Measurements from ENCODE around the gene SLC4A5. TPM values are rescaled to one million over a fixed set of nuclear protein-coding genes. Genes with fewer than 3 reads are reported as not detected.

SLC4A5 gene
- total RNA-seq, 1 donor from 2014 or later = 3.7 TPM

GRCh38 chr2:74368499-74368898 lies 25.3 kb upstream of the SLC4A5 start:
- intact Hi-C loops (cut with micrococcal nuclease) = no loop called here

- intact Hi-C loops (cut with micrococcal nuclease) = no loop called here
Measured at GRCh38 chr2:74367789-74368188, 24.6 kb upstream of the SLC4A5 start.

DNA sequence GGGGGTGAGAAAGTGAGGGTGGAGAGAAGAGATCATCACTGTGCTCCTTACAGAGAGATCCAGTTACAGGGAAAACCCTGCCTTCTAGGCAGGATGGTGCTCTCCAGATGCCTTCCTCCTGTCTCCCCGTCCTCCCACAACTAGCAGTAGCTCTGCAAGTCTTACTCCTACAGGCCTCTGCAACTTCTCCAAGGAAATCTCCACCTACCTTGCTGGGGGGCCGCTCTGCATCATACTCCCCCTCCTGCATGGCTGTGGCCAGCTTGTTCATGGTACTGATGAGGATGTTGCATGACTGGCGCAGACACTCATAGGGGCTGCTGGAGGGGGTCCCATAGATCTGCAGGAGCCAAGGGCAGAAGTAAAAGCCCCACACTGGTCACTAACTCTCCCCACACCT lies 22.8 kb upstream of the SLC4A5 start:
- intact Hi-C loops (cut with micrococcal nuclease) = no loop called here

DNA sequence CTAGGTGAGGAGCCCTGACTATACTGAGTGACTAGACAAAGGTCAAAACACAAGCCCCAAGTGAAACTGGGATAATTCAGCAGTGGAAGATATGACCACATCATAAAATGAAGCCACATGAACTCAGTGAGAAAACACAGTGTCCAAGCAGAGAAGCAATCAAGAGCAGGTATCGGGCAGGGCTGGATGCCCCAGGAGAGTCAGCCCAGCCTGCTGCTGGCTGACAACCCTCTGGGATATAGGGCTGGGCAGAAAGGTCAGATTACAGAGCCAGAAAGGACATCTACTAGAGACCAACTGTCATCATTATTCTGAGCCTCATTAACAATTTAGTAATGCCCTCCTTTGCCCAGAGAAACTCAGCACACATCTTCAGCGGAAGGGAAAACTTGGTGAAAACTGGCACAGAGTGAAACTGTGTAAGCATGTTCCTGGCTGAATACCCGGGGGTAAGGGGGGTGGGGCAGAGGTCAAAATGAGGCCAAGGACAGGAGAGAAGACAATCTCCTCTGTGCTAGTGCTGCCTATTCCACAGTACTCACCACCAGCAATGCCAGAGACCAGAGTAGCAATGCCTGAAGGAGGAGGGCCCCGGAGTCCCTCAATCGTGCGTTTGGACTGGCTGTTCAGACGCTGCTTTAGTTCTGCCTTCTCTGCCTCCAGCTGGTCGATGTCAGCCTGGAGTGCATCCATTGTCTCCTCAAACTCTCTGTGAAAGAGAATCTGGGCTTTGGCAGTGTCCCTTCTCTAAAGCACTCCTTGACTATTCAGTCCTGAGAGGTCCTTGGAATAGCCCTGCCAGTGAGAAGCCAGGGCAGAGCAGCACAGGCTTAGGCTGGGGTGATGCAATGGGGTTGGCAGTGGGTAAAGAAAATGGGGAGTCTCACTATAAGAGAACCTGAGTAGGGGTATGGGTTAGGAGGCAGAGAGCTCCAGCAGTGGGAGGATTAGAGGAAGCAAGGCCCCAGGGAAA lies 21.6 kb upstream of the SLC4A5 start:
- intact Hi-C loops (cut with micrococcal nuclease) = no loop called here

DNA sequence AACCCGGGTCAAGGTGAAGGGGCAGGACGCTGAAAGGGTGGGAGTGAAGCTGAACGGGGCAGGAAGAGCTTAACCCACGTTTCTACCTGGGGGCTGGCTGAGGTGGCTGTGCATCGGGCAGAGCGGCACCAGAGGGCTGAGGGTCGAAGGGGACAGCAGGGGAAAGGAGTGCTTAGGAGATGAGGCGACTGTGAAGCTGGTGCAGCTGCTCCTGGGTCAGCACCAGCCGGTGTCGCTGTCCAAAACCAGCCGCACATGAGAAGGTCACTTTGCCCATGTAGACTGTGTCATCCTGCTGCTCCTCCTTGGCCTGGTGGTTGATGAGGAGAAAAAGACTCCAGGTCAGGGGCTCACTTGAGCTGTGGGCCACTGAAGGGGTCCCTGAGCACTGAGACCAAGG lies 18.1 kb upstream of the SLC4A5 start:
- intact Hi-C loops (cut with micrococcal nuclease) = no loop called here

- intact Hi-C loops (cut with micrococcal nuclease) = no loop called here
Measured at GRCh38 chr2:74357627-74358026, 14.4 kb upstream of the SLC4A5 start.

DNA sequence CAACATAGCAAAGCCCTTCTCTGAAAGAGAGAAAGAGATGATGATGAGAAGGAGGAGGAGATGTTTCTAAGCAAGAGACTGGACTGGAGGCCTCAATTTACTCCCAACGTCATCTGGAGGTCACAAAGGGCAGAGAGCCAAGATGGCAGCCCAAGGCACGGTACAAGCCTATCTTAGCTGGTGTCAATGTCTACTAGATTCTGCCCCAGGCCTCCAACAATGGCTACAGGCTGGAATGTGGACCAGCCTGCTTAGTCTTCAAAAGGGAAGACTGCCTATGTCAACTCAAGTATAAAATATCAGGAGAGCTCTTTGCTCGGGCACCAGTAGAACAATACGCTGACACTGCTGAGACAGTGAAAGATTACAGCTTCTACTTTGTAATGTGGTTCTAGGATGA lies 6.7 kb upstream of the SLC4A5 start:
- intact Hi-C loops (cut with micrococcal nuclease) = no loop called here

DNA sequence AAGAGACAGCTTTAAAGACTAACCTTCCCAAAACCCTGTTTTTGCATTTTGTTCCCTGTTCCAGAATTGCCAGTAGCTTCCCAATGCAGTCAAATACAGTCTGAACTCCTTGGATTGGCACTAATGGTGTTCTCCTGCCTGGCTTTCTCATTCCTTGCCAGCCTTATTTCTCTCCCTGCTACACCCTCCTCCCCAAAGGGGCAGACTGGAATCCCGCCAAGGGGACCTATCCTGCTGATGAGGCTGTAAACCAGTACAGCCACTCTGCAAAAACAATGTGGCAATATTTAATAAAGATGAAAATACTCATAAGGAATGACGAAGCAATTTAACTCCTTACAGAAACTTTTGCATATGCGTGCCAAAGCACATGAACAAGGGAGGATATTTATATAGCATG lies 4.5 kb upstream of the SLC4A5 start:
- intact Hi-C loops (cut with micrococcal nuclease) = no loop called here

GRCh38 chr2:74347303-74347702 lies 4.1 kb upstream of the SLC4A5 start:
- intact Hi-C loops (cut with micrococcal nuclease) = no loop called here

GRCh38 chr2:74345272-74345943 lies 2.2 kb upstream of the SLC4A5 start:
- intact Hi-C loops (cut with micrococcal nuclease) = no loop called here

- intact Hi-C loops (cut with micrococcal nuclease) = loop anchor here (5.0 kb wide), 1 partner anchor 654 kb away; no protein-coding TSS in a partner anchor
Measured at GRCh38 chr2:74336227-74336626, 7.0 kb downstream of the SLC4A5 start.

DNA sequence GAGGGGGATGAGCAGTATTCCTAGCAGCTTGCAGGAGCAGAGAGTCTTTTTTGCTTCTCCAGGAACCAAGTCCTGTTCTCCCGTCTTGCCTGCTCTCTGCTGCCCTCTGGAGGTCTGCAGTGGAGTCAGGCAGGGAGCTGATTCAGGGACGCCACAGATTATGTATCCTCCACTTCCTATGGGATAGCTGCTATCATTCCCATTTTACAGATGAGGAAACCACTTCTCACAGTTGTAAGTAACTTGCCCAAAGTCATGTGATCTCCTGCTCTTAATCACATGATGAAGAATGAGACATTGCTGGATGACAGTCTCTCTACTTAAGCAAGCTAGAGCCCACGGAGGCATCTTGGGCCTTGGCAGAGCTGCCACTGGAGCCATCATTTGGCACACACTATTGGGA lies 8.3 kb downstream of the SLC4A5 start:
- intact Hi-C loops (cut with micrococcal nuclease) = loop anchor here (1.0 to 5.0 kb wide), 6 partner anchors 58 to 653 kb away; no protein-coding TSS in a partner anchor

- intact Hi-C loops (cut with micrococcal nuclease) = loop anchor here (1.0 to 2.0 kb wide), 5 partner anchors 59 to 253 kb away; no protein-coding TSS in a partner anchor
Measured at GRCh38 chr2:74333896-74334586, 9.2 kb downstream of the SLC4A5 start.

GRCh38 chr2:74333175-74333574 lies 10.0 kb downstream of the SLC4A5 start:
- intact Hi-C loops (cut with micrococcal nuclease) = loop anchor here (1.0 kb wide), 2 partner anchors 199 to 254 kb away; no protein-coding TSS in a partner anchor

GRCh38 chr2:74332550-74333174 lies 10.6 kb downstream of the SLC4A5 start:
- intact Hi-C loops (cut with micrococcal nuclease) = loop anchor here (1.0 kb wide), 2 partner anchors 200 to 255 kb away; no protein-coding TSS in a partner anchor

GRCh38 chr2:74328573-74328972 lies 14.6 kb downstream of the SLC4A5 start:
- intact Hi-C loops (cut with micrococcal nuclease) = no loop called here

DNA sequence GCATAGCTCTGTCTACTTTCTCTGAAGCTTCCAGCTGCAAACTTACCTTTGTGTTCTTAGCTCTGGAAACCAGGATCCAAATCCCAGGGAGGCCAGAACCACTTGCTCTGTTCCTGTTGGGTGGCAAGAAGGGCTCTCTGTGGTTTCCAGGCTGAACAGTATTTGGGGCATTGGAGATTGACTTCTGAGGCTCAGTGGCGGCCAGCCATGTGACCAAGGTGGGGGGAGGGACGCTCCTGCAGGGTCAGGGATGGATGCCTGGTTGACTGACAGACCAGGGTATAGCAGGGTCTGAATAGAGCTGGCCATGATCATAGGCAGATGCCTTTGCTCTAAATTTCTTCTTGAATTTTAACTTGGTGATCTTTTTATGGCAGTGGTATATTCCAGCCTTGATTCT lies 15.1 kb downstream of the SLC4A5 start:
- intact Hi-C loops (cut with micrococcal nuclease) = no loop called here

DNA sequence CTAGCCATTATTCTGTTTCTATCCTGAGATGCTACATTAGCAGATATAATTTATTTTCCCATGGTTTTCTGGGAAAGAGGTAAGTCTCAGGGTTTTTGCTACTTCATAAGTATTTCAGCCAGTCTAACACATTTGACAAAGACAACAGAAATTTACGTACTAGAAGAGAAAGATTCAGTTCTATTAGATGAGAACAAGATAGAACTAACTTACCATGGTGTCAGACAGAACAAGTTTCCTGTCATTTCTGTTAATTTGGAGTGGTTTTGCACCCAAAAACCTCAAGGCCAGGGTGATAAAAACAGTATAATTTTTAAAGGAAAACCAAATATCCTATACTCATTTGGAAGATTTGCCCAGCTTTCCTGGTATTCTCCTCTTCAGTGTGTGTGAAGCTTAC lies 15.6 kb downstream of the SLC4A5 start:
- intact Hi-C loops (cut with micrococcal nuclease) = no loop called here

DNA sequence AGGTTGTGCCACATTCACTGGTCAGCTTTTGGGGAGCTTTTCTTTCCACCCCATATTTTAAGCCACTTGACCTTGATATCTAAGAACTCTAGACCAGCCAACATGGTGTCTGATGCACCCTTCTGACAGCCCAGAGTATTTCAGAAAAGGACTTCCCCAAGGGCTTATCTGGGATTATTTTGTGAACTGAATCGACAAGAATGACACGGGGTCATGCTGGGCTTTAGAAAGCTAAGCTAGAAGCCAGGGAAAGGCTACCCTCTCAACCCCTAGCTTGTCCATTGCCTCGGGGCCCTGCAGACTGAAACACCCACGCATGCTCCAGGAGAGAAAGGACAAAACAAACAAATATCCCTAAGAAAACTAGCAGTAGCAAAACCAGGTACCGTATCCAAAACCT lies 16.0 kb downstream of the SLC4A5 start:
- intact Hi-C loops (cut with micrococcal nuclease) = no loop called here

GRCh38 chr2:74325815-74326214 lies 17.4 kb downstream of the SLC4A5 start:
- intact Hi-C loops (cut with micrococcal nuclease) = no loop called here

DNA sequence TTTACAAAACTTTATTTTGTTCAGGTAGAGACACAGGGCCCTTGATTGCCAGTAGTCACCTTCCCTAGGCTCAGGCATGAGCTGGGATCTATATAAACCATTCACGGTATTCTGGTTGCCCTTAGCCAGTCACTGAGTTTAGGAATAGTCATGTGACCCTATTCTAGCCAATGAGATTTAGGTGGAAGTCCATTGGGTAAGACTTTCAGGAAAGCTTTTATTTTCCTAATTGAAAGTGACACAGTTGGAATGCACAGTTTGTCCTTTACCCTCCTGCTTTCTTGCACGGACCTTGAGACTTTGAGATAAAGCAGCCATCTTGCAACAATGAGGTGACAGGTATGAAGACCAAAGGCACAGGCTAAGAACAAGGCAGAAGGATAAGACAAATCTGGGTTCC lies 21.5 kb downstream of the SLC4A5 start:
- intact Hi-C loops (cut with micrococcal nuclease) = no loop called here

All from T-helper 1 cell treated with Interleukin-12 subunit alpha and Interleukin-12 subunit beta and Interleukin-4 antibody, amounts not matched to agents 30 ng/mL and 1 ng/mL, for 36 hours (primary cell).